Right forelimb (tissue), 1 donor: ENCODE measurements around the gene SRRM3.
"Not testable (repeated sequence)": the region's sequence is repeated elsewhere in the genome, so short reads cannot be mapped to it uniquely, and the experiment has no call there.

Experiments used
- DNase-seq: peaks from one replicate; pipeline ENCODE4 v3.0.0-alpha.2; 2018

The SRRM3 gene, protein sequence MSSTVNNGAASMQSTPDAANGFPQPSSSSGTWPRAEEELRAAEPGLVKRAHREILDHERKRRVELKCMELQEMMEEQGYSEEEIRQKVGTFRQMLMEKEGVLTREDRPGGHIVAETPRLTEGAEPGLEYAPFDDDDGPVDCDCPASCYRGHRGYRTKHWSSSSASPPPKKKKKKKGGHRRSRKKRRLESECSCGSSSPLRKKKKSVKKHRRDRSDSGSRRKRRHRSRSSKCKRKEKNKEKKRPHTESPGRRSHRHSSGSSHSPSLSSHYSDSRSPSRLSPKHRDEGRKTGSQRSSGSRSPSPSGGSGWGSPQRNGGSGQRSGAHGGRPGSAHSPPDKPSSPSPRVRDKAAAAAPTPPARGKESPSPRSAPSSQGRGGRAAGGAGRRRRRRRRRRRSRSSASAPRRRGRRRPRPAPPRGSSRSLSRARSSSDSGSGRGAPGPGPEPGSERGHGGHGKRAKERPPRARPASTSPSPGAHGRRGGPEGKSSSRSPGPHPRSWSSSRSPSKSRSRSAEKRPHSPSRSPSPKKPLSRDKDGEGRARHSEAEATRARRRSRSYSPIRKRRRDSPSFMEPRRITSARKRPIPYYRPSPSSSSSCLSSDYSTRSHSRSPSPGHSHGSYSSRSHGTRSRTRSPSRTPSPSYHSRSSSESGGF

DNA sequence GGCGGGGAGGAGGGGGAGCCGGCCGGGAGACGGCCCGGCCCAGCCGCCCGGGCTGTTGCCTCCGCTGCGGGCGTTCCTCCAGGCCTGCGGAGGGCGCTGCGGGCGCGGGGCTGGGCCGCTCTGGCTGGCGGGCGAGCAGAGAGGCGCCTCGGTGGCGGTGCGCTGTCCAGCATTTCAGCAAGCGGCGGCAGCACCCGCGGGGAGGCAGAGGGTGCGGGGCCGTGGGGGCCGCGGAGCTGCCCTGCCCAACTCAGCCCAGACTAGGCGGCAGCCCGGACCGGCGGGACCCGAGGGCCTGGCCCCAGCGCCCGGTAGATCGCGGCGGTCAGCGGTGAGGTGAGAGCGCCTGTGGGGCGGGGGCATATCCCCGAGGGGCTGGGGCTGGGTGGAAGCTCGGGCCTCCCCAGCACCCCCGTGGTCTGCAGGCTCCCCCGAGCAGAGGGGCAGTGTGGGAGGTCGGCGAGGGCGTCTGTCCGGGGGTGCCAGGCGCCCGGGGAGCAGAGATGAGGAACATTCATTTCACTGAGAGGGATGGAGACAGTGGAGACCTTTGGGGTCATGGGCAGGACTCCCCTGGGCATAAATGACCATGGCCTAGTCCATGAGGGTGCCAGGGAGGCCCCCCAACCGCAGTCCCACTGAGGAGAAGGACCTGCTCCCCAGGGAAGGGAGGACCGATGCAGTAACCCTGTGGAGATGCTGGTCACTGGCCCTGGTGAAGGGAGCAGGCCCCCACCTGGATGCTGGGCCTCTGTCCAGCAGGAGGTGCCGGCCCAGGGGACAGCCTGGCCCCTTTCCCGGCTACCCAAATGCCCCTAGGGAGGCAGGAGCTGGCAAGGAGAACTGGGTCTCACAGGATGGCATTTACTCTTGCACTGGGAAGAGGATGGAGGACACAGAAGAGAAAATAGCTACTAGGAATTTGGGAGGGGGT is at the start of gene SRRM3:
Gene SRRM3, plus strand, starts transcription at position 165 of the 934 bp plus-strand sequence. CDS start 33,171 bp downstream, outside the sequence.
- DNase-seq = peak; percentile 86

DNA sequence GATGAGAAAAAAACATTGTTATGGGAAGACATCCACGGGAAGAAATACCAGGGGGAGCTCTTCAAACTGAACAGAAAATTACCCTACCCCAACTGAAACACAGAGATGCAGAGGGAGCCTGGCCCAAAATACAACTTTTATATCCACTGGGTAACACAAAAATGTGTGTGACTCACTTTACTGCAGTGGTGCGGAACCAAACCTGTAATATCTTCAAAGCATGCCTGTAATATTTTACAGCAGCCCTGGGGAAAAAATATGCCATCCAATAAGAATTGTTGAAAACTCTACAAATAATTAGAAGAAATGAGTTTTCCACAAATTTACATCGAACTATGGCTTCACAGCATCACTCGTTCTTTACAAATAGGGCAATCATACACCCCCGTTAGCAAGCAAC is 49.8 kb upstream of the SRRM3 start:
- DNase-seq = no peak

DNA sequence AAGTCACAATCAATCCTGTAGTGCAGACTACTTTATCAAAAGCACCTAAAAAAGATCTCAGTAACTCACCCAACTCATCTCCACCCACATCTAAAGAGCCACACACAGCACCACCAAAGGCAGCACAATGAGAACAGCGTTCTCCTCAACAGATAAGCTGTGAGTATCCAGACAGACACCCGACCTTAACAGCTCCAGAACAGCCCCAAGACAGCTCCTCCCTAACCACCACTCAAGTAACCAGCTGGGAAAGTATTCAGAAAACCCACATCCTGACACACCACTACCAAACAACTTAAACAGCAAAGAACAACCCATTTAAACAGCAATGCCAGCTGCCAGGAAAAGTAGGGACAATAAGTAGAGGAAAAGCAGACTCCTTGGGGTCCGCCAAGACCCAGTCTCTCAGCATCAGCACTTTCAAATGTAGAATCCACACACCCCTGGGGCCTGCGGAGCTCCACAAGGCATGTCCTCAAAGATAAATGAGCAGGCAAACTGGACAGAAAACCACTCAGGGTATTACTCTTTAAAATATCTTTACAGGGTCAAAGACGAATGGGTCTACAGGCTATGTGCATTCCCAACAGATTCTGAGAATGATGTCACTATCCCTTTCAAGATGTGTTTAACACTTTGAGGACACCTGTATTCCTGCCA is 48.0 kb upstream of the SRRM3 start:
- DNase-seq = not testable (repeated sequence)

DNA sequence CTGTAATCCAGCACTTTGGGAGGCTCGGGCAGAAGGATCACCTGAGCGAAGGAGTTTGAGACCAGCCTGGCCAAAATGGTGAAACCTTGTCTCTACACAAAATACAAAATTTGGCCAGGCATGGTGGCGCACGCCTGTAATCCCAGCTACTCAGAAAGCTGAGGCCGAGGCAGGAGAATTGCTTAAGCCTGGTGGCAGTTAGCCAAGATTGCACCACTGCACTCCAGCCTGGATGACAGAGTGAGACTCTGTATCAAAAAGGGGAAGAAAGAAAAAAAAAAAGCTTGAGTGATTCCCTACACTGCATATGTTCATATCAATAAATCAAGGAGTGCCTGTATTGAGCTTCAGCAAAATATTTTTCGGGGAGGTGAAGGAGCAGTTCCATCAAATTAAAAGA is 45.8 kb upstream of the SRRM3 start:
- no peak for DNase-seq

DNA sequence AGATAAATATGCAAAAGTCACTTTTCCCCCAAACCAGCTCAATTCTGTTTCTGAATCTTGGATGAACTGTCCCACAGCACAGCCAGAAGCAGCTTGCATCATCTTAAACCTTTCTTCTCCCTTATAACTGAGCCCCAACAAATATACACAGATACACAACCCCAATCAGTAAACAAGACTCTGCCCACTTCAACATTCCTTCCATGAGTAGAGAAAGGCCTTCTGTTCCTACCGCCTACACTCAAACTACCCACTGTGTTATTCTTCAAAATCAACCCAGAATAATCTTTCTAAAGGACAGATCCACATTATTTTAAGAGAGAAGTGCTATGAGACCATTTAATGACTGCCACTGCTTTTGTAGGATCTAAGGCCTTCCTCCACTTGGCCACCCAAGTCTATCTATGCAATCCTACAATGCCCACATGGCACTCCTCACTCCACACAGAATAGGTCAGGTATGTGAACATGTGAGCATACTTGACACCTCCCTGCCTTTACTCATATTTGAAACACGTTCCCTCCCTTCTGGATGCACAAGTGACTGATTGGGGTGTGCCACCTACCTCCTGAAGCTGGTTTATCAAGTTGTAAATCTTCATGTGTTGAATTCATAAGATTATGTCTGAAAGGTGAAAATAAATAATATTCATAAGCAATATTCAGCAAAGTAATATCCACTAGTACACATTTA is 44.6 kb upstream of the SRRM3 start:
- not testable (repeated sequence) for DNase-seq

DNA sequence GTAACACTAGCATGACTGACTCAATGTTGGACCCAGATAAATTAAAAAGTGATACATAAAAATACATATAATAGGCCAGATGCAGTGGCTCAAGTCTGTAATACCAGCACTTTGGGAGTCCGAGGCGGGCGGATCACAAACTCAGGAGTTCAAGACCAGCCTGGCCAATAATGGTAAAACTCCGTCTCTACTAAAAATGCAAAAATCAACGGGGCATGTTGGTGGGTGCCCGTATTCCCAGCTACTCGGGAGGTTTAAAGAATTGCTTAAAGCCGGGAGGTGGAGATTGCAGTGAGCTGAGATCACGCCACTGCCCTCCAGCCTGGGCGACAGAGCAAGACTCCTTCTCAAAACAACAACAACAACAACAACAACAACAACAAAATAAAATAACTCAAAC is 43.3 kb upstream of the SRRM3 start:
- not testable (repeated sequence) for DNase-seq

DNA sequence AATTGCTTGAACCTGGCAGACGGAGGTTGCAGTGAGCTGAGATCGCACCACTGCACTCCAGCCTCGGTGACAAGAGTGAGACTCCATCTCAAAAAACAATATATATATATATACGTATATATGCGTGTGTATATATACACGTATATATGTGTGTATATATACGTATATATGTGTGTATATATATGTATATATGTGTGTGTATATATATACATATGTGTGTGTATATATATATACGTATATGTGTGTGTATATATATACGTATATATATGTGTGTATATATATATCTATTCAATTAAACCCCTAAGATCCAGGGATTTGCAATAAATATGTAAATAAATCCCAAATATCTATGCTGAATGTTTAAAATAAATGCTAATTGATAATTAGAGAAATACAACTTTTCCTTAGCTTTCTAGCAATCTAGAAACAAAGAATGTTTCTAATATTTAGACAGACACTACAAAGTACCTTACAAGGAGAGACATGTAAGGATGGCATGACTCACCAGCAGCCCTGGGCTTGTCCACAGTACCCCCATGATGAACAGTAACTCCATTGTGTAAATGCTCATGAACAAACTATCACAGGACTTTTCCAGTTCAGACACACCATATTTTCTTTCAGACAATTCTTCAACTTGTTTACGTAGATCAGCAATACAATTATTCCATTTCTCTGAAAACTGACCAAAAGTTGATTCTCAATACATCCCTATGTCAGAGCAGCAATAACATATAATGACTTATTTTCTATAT is 39.1 kb upstream of the SRRM3 start:
- DNase-seq = not testable (repeated sequence)

DNA sequence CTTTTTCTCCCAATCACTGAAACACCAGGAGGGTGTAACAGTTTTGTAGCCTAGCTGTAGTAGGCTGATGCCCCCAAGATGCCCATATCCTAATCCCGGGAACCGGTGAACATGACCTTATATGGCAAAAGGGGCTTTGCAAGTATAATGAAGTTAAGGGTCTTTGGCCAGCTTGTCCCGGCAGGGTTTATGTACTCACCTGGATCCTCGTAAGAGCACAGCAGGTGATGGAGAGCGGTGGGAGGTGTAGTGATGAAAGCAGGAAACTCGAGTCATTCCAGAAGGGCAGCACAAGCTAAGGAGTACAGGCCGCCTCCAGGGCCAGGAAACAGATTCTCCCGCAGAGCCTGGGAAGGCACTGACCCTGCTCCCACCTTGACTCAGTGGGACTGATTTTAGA is 37.9 kb upstream of the SRRM3 start:
- DNase-seq = not testable (repeated sequence)

DNA sequence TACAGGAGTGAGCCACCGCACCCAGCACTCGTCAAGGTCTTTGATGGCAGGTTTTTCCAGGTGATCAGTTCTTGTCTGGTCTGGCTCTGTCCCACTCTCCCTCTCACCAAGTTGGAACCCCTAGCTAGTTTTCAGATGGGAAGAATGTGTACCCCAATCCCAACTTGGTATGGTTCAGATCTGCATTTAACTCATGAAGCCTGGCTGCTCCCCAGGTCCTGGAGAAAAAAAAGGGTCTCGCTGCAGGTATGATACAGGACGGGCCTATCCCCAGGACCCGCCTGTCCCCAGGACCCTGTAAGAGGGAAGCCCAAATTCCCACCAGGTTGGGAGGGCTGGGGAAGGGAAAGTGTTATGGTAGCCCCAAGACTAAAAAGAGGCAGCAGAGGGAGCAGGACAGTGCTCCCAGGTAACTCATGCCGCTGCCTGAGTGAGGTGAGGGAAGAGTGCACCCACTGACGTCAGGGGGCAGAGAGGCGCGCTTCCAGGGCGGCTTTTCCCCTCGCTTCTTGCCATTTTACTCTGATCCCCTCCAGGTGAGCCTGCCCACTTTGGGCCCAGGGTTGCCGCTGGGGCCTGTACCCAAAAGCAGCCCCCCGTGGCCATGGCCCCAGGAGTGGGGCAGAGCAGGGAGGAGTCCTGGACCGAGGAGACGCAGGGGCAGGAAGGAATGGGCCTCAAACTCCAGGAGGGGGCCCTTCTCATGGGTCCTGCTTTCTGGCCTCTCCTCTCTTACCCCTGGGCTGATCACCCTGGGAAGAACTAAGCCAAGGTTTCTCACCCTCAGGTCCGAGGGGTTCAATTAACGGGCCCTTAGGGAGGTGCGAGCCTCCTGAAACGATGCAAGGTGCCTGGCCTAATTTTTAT is 36.4 kb upstream of the SRRM3 start:
- no peak for DNase-seq

DNA sequence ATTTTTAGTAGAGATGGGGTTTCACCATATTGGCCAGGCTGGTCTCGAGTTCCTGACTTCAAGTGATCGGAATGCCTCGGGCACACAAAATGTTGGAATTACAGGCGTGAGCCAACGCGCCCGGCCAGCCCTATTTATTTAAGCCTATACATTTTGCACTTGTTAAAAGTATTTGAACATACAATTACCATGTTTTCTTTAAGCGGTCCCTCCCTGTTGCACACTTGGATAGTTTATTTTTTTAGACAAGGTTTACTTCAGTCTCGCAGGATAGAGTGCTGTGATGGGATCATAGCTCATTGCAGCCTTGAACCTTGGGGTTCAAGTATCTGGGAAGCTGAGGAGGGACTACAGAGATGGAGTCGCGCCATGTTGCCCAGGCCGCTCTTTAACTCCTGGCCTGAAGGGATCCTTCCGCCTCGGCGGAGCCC is 35.7 kb upstream of the SRRM3 start:
- no peak for DNase-seq

DNA sequence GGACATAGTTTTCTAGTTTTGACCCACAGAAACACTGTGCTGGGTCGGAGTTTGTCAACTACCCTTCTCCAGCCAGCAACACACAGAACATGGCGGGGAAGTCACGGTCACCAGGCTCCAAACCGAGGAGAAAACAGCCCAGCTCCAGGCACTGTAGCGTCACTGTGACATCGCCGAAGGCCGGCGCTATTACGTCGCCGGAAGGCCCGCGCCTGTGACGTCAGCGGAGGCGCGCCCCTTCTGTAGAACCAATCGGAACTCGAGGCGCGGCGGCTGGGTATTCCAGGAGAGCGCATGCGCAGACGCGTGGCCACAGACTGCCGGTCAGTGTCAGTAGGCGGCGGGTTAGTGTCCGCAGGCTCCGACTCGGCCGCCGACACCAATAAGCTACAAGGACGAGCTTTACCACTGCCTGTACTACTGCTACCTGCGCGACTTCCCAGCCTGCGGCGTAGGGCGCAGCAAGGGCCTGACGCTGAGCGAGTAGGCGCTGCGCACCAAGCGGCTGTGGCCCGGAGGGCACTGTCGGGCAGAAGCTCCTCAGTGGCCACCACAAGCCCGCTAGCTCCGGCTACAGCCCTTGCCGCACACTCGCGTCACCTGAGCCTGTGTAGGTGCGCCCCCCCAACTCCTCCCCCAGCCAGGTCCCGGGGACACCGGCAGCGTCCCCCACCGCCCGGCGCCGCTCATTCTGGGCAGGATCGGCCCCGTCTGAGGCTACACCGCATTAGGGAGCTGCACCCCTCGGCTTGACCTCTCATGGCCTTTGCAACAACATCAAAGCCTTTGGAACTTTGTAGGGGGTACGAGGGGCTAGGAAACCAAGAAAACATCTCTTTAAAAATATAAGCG is 35.1 kb upstream of the SRRM3 start:
- DNase-seq = peak; percentile 97

DNA sequence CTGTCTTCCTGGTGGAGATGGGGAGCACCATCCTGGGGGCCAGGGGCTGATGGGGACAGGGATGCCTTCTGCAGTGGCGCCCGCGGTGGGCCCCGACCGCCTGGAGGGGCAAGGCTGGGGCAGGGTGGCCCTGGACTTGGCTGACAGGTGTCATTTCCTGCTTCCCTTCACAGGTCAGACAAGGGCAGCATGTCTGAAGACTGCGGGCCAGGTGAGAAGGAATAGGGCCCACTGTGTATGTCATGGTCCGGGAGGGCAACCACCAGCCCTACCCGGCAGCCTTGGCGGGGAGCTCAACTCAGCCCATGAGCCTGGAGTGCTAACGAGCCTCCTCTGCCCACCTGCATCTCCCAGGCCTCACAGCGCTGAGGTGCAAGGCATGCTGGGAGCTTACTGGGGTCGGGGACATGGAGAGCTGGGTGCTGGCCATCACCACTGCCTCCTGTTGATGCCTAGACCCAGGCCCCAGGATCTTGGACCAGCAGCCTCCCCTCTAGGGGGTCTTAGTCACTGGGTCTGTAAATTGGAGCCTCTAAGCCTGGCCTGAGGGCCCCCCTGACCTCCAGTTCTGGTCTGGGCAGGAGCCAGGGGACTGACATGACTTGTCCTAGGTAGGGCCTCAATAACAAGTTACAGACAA is 28.0 kb upstream of the SRRM3 start:
- DNase-seq = no peak

DNA sequence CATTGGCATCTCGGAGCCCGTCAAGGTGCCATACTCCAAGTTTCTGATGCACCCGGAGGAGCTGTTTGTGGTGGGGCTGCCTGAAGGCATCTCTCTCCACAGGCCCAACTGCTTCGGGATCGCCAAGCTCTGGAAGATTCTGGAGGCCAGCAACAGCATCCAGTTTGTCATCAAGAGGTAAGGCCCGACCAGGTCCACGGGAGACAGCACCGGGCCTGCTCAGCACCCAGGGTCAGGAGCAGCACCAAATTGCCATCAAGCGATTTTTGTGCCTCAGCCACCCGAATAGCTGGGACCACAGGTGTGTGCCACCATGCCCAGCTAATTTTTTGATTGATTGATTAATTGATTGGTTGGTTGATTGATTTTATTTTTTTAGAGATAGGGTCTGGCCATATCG is 24.7 kb upstream of the SRRM3 start:
- not testable (repeated sequence) for DNase-seq

DNA sequence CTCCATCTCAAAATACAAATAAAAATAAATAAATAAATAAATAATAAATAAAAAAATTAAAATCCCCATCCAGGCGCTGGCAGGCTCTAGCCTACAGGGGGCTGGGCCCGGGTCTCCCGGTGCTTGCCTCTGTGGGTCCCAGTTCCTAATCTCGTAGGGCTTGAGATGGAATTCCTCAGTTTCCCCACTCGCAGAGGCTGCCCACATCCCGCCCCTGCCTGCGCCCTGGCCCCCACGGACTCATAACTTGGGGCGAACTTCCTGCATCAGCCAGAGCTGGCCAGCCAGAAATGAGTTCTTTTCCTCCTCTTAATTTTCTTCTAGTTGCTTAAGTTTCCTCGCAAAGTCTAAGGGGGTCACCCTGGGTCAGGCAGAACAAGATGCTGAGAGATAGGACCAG is 22.0 kb upstream of the SRRM3 start:
- DNase-seq = no peak

DNA sequence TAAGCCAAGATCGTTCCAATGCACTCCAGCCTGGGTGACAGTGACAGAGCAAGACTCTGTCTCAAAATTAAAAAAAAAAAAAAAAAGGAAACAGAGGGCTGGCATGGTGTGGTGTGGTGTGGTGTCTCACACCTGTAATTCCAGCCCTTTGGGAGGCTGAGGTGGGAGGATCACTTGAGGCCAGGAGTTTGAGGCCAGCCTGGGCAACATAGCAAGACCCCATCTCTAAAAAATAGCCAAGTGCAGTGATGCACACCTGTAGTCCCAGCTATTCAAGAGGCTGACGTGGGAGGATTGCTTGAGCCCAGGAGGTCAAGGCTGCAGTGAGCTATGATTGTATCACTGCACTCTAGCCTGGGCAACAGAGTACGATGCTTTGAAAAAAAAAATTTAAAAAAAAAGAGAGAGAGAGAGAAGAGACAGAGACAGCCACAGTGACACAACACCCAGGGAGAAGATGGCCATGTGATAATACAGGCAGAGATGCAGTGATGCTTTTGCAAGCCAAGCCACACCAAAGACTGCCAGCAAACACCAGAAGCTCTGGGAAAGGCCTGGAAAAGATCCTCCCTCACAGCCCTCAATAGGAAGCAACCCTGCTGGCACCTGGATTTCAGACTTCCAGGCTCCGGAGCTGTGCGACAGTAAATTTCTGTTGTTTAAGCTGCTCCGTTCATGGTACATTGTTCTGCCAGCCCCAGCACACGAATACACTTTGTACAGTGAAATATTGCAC is 19.3 kb upstream of the SRRM3 start:
- DNase-seq = no peak

DNA sequence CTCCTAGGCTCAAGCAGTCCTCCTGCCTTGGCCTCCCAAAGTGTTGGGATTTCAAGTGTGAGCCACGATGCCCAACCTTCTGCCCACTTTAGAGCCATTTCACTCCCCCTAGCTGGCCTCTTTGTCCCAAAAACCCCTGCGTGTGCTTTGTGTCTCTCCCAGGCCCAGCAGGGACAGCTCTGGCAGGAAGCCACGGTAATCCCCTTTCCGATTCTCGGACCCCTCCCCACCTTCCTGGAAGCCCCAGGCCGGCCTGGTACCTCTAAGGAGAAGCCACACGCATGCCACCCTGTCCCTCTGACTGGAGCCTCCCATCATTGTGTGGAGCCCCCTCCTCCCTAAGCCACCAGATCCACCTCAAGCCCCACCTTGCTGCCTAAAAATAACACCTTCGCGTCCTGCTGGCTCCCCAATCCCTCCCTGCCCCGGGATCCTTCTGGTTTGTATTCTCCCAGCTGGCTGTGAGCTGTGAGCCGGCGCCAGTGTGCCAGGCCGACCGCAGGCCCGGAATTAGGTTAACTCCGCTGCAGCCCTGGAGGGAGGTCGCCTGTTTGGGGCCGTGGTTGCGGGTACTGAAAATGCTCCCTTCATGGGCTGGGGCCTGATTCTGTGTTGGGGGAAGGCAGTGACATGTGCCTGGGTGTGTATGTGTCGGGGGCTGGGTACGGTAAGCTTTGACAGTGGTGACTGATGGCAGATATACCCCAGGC is 16.4 kb upstream of the SRRM3 start:
- no peak for DNase-seq

DNA sequence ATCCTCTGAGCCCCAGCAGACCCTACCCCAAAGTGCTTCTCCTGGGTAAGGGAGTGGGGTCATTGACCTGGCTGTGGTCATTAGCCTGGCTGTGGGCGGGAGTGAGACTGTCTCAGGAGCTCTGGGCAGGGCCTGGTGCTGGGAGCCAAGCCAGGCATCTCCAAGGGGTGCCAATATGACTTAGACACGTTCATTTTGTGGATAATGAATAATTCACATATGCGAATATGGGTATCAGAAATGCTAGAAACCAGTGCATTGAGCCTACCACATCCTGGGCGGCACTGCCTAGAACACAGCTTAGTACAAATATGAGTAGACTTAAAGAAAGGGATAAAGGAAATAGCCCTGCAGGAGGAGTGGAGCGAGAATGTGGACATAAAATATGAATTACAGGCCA is 14.4 kb upstream of the SRRM3 start:
- DNase-seq = no peak
